ENCODE data around the gene ALG2. TPM values are rescaled to one million over a fixed set of nuclear protein-coding genes. Genes with fewer than 3 reads are reported as not detected.

The ALG2 gene
- total and polyA plus RNA-seq, 9 of the 15 experiments (the other 6 are each of a cell fraction or from before 2014, with no cell fraction given), result 4.9 to 41.9 (median 20.2) TPM

DNA sequence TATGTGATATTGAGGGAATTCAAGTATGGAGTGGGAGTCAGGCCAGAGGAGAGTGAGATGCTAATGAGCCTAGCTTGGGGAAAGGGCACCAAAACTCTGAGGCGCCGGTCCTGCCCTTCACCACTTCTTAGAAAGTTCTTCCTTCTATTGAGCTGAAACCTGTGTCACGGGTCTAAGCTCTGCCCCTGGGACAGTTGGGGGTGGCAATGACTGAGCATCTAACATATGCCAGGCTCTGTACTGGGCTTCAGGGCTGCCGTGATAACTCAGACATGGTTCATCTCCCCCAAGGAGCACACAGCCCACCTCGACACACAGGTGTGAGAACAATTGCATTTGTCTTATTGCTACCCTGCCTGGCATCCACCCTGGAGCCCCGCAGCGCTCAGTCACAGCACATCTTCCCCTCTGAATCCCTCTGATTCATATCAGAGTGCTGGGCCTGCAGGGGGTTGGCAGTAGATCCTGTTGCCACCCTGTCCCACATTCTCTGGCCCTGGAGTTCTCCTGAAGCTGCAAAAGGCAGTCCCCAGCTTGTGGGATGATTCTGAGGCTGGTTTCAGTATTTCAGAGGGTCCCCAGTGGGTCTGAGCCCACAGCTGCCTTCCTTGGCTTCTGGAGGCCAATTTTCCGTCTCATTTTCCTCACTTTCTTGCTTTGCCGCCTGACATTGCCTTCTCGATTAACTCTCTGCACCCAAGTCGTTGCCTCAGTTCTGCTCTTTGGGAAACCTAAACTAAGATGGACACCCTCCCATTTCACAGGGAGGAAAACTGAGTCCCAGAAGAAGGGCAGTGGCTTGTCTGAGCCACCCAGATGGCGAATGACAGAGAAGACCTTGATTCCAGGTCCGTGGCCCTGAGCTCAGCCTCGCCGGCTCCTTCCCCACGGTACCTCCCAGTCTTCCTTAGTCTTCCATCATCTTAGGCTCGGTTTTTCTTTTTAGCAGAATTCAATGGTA lies 42.5 kb downstream of the ALG2 start (continued):
- TF ChIP-seq, protein P1, sequence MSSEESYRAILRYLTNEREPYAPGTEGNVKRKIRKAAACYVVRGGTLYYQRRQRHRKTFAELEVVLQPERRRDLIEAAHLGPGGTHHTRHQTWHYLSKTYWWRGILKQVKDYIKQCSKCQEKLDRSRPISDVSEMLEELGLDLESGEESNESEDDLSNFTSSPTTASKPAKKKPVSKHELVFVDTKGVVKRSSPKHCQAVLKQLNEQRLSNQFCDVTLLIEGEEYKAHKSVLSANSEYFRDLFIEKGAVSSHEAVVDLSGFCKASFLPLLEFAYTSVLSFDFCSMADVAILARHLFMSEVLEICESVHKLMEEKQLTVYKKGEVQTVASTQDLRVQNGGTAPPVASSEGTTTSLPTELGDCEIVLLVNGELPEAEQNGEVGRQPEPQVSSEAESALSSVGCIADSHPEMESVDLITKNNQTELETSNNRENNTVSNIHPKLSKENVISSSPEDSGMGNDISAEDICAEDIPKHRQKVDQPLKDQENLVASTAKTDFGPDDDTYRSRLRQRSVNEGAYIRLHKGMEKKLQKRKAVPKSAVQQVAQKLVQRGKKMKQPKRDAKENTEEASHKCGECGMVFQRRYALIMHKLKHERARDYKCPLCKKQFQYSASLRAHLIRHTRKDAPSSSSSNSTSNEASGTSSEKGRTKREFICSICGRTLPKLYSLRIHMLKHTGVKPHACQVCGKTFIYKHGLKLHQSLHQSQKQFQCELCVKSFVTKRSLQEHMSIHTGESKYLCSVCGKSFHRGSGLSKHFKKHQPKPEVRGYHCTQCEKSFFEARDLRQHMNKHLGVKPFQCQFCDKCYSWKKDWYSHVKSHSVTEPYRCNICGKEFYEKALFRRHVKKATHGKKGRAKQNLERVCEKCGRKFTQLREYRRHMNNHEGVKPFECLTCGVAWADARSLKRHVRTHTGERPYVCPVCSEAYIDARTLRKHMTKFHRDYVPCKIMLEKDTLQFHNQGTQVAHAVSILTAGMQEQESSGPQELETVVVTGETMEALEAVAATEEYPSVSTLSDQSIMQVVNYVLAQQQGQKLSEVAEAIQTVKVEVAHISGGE (CRISPR knock-in tag; IDR thresholded peaks at IDR 0.05), result no peak
- no peak for TF ChIP-seq ELF4 (CRISPR knock-in tag; IDR thresholded peaks at IDR 0.05)
- no peak for TF ChIP-seq ZNF507 (tag; conservative IDR thresholded peaks at IDR 0.05)
- TF ChIP-seq ATF7 (IDR thresholded peaks at IDR 0.05), result no peak
- TF ChIP-seq ZNF282 (CRISPR knock-in tag; IDR thresholded peaks at IDR 0.05), result no peak
- TF ChIP-seq BACH1 (tag; IDR thresholded peaks at IDR 0.05), result no peak
- 0 out of 2 replicates have a peak, but pooled peaks have one; percentile 42 for TF ChIP-seq ADNP (tag; IDR thresholded peaks at IDR 0.05)
- TF ChIP-seq KDM5B (IDR thresholded peaks at IDR 0.05; ENCODE audit: insufficient replicate concordance, low read depth, low read length), result no peak
- no peak for TF ChIP-seq MTF1 (CRISPR knock-in tag; IDR thresholded peaks at IDR 0.05; ENCODE audit: borderline replicate concordance)
- TF ChIP-seq RBBP5 (IDR thresholded peaks at IDR 0.05; ENCODE audit: borderline replicate concordance, insufficient read depth, low read length, poor library complexity, severe bottlenecking), result no peak
- no peak for TF ChIP-seq GTF2F1 (IDR thresholded peaks at IDR 0.05; ENCODE audit: low read depth, low read length)
- TF ChIP-seq MIER1 (IDR thresholded peaks at IDR 0.05; ENCODE audit: low read depth), result no peak
- no peak for TF ChIP-seq CHAMP1 (IDR thresholded peaks at IDR 0.05)
- TF ChIP-seq ATF1 (CRISPR knock-in tag; IDR thresholded peaks at IDR 0.05), result no peak
- no peak for TF ChIP-seq ATF1 (tag; IDR thresholded peaks at IDR 0.05)
